ENCODE data around the gene GOLT1A.

Gene GOLT1A

GRCh38 chr1:204213668-204214662 lies at the start of gene GOLT1A:
TSS of gene GOLT1A (minus strand) at chr1:204213988. CDS start at chr1:204213906, 82 bp downstream.
- H3K36me3 ChIP-seq (ENCODE audit: control insufficient read depth, insufficient read depth, low read length) = no peaks in the 10 kb centered on the region
- H3K4me1 ChIP-seq (ENCODE audit: control insufficient read depth, insufficient read depth, low read length) = no peaks in the 10 kb centered on the region
- H3K27me3 ChIP-seq (ENCODE audit: control insufficient read depth, insufficient read depth, low read length) = no peaks in the 10 kb centered on the region
- H3K9ac ChIP-seq (ENCODE audit: low read depth, low read length) = no peak within 1 kb of the TSS
- no peaks in the 10 kb centered on the region for H3K9me3 ChIP-seq (ENCODE audit: control insufficient read depth, insufficient read depth, low read length)
- no peak within 1 kb of the TSS for H3K27ac ChIP-seq (ENCODE audit: low read depth, low read length)
- peak within 1 kb of the TSS; percentile 71 for H3K4me3 ChIP-seq (ENCODE audit: low read depth, low read length)

DNA sequence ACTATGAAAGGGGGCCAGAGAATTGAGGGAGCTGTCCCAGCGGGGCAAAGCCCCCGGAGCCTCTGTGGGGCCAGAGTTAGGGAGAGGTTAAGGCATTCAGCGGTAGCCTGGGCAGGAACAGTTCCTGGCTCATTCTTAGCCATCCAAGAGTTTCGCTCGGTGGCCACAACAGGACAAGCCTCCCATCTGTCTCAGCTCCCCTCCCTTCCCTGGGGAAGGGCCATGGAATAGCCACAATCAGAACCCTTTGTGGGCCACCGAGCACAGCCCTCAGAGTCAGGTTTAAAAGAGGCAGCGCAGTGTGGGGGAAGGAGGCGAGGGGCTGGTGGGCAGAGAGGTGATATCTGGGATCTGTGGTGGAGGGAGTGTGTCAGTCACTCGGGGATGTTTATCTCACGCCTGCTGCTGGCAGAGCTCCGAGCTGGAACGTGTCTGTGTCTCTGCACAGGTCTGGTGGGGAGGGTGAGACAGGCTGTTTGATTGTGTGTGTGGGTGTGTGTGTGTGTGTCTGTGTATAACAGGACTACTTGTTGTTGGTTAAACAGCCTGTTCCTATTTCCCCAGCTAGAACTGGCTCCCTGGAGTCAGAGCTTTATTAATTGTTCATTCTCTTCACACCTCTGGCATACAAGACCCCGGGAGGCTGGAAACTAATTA lies 49.6 kb upstream of the GOLT1A start:
- H3K27me3 ChIP-seq (ENCODE audit: control insufficient read depth, insufficient read depth, low read length) = no peaks in the 10 kb centered on the region
- no peak overlapping the region for H3K9ac ChIP-seq (ENCODE audit: low read depth, low read length)
- no peaks in the 10 kb centered on the region for H3K4me1 ChIP-seq (ENCODE audit: control insufficient read depth, insufficient read depth, low read length)
- no peak overlapping the region for H3K4me3 ChIP-seq (ENCODE audit: low read depth, low read length)
- no peak overlapping the region for H3K27ac ChIP-seq (ENCODE audit: low read depth, low read length)
- no peaks in the 10 kb centered on the region for H3K9me3 ChIP-seq (ENCODE audit: control insufficient read depth, insufficient read depth, low read length)
- no peaks in the 10 kb centered on the region for H3K36me3 ChIP-seq (ENCODE audit: control insufficient read depth, insufficient read depth, low read length)

GRCh38 chr1:204262506-204263253 lies 48.9 kb upstream of the GOLT1A start:
- H3K27ac ChIP-seq (ENCODE audit: low read depth, low read length) = no peak overlapping the region
- H3K27me3 ChIP-seq (ENCODE audit: control insufficient read depth, insufficient read depth, low read length) = no peaks in the 10 kb centered on the region
- H3K9me3 ChIP-seq (ENCODE audit: control insufficient read depth, insufficient read depth, low read length) = no peaks in the 10 kb centered on the region
- no peaks in the 10 kb centered on the region for H3K36me3 ChIP-seq (ENCODE audit: control insufficient read depth, insufficient read depth, low read length)
- H3K9ac ChIP-seq (ENCODE audit: low read depth, low read length) = no peak overlapping the region
- H3K4me3 ChIP-seq (ENCODE audit: low read depth, low read length) = no peak overlapping the region
- H3K4me1 ChIP-seq (ENCODE audit: control insufficient read depth, insufficient read depth, low read length) = no peaks in the 10 kb centered on the region

GRCh38 chr1:204261746-204262505 lies 48.1 kb upstream of the GOLT1A start:
- no peaks in the 10 kb centered on the region for H3K27me3 ChIP-seq (ENCODE audit: control insufficient read depth, insufficient read depth, low read length)
- H3K9ac ChIP-seq (ENCODE audit: low read depth, low read length) = no peak overlapping the region
- H3K36me3 ChIP-seq (ENCODE audit: control insufficient read depth, insufficient read depth, low read length) = no peaks in the 10 kb centered on the region
- H3K4me1 ChIP-seq (ENCODE audit: control insufficient read depth, insufficient read depth, low read length) = no peaks in the 10 kb centered on the region
- no peak overlapping the region for H3K27ac ChIP-seq (ENCODE audit: low read depth, low read length)
- H3K4me3 ChIP-seq (ENCODE audit: low read depth, low read length) = no peak overlapping the region
- H3K9me3 ChIP-seq (ENCODE audit: control insufficient read depth, insufficient read depth, low read length) = no peaks in the 10 kb centered on the region

DNA sequence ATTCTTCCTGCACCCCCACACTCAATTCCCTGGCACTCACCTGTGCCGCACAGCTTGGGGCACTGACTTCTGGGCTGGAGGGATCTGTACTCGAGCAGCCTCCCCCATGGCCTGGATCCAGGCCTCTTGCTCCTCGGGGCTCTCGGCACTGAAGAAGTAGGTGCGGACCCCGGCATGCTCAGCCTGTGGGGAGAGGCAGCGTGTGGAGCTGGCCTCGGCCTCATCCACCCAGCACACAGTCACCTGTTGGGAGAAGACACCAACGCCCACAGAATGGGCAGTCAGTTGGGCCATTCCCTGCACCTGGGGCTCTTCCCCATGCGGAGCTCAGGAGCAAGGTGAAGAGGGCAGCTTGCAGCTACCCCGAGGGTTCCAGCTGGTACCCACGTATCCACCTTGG lies 47.5 kb upstream of the GOLT1A start:
- Histone ChIP-seq H3K36me3 (ENCODE audit: control insufficient read depth, insufficient read depth, low read length) (no peaks in the 10 kb centered on the region), H3K4me1 (ENCODE audit: control insufficient read depth, insufficient read depth, low read length) (peaks cover 6% of the 10 kb centered on the region), H3K27ac (ENCODE audit: low read depth, low read length) (no peak overlapping the region), H3K9me3 (ENCODE audit: control insufficient read depth, insufficient read depth, low read length) (no peaks in the 10 kb centered on the region), H3K27me3 (ENCODE audit: control insufficient read depth, insufficient read depth, low read length) (no peaks in the 10 kb centered on the region), H3K4me3 (ENCODE audit: low read depth, low read length) (no peak overlapping the region), H3K9ac (ENCODE audit: low read depth, low read length) (no peak overlapping the region)

DNA sequence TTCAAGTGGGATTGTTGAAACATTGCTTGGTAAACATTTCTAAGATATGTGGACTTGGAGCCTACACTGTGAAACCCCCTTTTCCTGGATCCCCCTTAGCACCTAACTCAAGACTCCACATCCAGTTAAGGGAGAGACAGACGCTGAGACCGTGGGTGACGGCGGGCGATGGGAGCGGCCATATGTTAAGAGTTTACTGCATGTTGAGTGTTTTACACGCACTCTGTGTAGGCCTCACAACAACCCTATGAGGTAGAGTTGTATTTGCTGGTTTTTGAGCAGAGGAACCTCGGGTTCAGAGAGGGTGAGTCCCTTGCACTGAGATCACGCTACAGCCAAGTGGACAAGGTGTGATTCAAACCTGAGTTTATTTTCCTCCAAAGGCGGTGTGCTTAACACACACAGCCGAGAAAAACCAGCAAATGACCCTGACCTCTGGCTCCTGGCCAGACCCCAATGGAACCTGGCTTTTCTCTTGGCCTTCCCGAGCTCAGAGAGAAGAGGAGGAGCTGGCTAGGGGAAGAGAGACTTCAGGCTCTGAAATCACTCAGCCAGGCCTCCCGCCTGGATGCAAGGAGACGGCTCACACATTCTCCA lies 46.9 kb upstream of the GOLT1A start:
- no peaks in the 10 kb centered on the region for H3K36me3 ChIP-seq (ENCODE audit: control insufficient read depth, insufficient read depth, low read length)
- H3K4me3 ChIP-seq (ENCODE audit: low read depth, low read length) = no peak overlapping the region
- H3K4me1 ChIP-seq (ENCODE audit: control insufficient read depth, insufficient read depth, low read length) = peaks cover 11% of the 10 kb centered on the region
- H3K9me3 ChIP-seq (ENCODE audit: control insufficient read depth, insufficient read depth, low read length) = no peaks in the 10 kb centered on the region
- H3K27ac ChIP-seq (ENCODE audit: low read depth, low read length) = no peak overlapping the region
- H3K9ac ChIP-seq (ENCODE audit: low read depth, low read length) = no peak overlapping the region
- H3K27me3 ChIP-seq (ENCODE audit: control insufficient read depth, insufficient read depth, low read length) = no peaks in the 10 kb centered on the region

- Histone ChIP-seq H3K4me1 (ENCODE audit: control insufficient read depth, insufficient read depth, low read length) (peaks cover 21% of the 10 kb centered on the region), H3K9ac (ENCODE audit: low read depth, low read length) (no peak overlapping the region), H3K4me3 (ENCODE audit: low read depth, low read length) (no peak overlapping the region), H3K9me3 (ENCODE audit: control insufficient read depth, insufficient read depth, low read length) (no peaks in the 10 kb centered on the region), H3K36me3 (ENCODE audit: control insufficient read depth, insufficient read depth, low read length) (no peaks in the 10 kb centered on the region), H3K27me3 (ENCODE audit: control insufficient read depth, insufficient read depth, low read length) (no peaks in the 10 kb centered on the region), H3K27ac (ENCODE audit: low read depth, low read length) (no peak overlapping the region)
These were observed 46.0 kb upstream of the GOLT1A start for GRCh38 chr1:204259782-204260181.

DNA sequence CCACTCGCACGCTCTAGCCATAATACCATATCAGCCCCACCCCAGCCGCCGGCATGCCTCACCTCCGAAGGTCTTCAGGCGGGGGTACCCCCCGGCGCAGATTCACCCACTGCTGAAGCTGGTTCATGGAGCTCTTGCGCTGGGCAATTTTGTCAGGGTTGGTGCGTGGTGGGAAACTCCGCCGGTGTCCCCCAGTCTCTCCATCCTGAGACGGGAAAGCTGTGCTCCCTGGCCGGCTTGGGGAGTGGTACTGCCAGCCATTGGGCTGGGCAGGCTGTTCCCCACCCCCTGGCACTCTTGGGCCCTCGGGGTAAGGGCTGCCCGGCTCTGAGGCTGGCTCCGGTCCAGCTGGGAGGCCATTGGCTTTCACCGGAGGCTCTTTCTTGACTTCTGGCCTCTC lies 45.4 kb upstream of the GOLT1A start:
- no peaks in the 10 kb centered on the region for H3K27me3 ChIP-seq (ENCODE audit: control insufficient read depth, insufficient read depth, low read length)
- no peaks in the 10 kb centered on the region for H3K9me3 ChIP-seq (ENCODE audit: control insufficient read depth, insufficient read depth, low read length)
- H3K9ac ChIP-seq (ENCODE audit: low read depth, low read length) = no peak overlapping the region
- H3K36me3 ChIP-seq (ENCODE audit: control insufficient read depth, insufficient read depth, low read length) = no peaks in the 10 kb centered on the region
- H3K4me1 ChIP-seq (ENCODE audit: control insufficient read depth, insufficient read depth, low read length) = peaks cover 26% of the 10 kb centered on the region
- H3K4me3 ChIP-seq (ENCODE audit: low read depth, low read length) = no peak overlapping the region
- H3K27ac ChIP-seq (ENCODE audit: low read depth, low read length) = no peak overlapping the region

- no peak overlapping the region for H3K9ac ChIP-seq (ENCODE audit: low read depth, low read length)
- H3K9me3 ChIP-seq (ENCODE audit: control insufficient read depth, insufficient read depth, low read length) = no peaks in the 10 kb centered on the region
- no peaks in the 10 kb centered on the region for H3K27me3 ChIP-seq (ENCODE audit: control insufficient read depth, insufficient read depth, low read length)
- H3K4me3 ChIP-seq (ENCODE audit: low read depth, low read length) = no peak overlapping the region
- H3K27ac ChIP-seq (ENCODE audit: low read depth, low read length) = no peak overlapping the region
- H3K36me3 ChIP-seq (ENCODE audit: control insufficient read depth, insufficient read depth, low read length) = no peaks in the 10 kb centered on the region
- H3K4me1 ChIP-seq (ENCODE audit: control insufficient read depth, insufficient read depth, low read length) = peaks cover 31% of the 10 kb centered on the region
These were observed 44.7 kb upstream of the GOLT1A start for GRCh38 chr1:204258213-204259115.
